ENCODE results near the gene AK1. TPM values are rescaled to one million over a fixed set of nuclear protein-coding genes. Genes with fewer than 3 reads are reported as not detected.
"Not testable (repeated sequence)": the region's sequence is repeated elsewhere in the genome, so short reads cannot be mapped to it uniquely, and the experiment has no call there.

AK1 gene
- total RNA-seq, 1 donor from 2014 or later: 43.8 TPM

DNA sequence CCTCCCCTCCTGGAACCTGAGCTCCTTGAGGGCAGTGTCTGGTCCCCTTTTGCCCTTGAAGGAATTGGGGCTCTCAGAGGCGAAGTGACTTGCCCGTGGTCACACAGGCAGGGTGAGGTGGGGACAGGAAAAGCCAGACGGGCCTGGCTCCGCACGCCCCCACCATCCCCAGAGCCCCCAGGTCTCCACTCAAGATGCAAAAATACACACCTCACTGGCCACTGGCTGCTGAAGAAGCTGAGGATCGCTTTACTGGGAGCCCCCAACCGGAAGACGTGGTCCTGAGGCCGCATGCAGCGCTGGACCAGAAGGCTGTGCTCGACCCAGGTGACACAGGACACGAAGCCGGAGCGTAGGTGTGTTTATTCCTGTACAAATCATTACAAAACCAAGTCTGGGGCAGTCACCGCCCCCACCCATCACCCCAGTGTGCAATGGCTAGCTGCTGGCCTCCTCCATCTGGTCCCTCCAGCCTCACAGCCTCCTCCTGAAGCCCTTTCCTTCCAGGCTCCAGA, 7.6 kb upstream of the AK1 start:
- DNase-seq (ENCODE audit: low read depth): no peak

DNA sequence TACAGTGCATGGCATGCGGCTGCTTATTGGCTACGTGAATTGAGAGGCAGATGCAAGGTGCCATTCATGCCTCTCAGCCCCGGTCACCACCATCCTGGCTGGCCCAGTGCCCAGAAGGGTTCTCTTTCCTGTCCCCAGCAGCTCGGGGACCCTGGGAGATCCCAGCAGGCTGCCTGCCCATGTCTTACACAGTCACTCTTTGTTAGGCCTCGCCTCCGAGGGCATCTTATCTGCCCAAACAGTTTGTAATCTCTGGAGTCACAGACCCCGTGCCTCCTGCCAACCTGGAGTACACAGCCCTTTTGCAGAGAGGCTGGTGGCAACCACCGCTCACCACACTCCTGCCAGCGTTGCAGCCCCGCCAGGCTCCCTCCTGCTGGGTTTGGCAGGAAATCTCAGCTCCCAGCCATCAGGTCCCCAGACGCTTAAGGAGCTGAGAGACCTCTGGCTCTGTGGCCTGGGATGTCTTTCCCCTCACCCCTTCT, 7.0 kb upstream of the AK1 start:
- no peak for DNase-seq (ENCODE audit: low read depth)

DNA sequence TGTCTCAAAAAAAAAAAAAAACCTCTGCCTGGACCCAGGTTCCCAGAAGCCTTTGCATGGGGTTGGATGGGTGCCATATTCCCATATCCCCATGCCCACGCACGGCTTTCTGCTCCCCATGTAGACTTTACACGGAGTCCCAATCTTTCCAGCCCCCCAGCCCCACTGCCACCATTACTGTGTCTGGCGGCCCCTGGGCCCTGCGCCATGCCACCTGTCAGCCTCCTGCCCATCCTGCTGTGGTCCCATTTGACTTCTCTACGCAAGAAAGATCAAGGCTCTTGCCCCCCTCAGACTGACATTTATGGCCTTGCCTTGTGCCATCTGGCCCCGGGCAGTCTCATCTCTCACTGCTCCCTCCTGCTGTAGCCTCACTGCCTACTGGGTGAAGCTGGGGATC, 6.5 kb upstream of the AK1 start:
- DNase-seq (ENCODE audit: low read depth): no peak

DNA sequence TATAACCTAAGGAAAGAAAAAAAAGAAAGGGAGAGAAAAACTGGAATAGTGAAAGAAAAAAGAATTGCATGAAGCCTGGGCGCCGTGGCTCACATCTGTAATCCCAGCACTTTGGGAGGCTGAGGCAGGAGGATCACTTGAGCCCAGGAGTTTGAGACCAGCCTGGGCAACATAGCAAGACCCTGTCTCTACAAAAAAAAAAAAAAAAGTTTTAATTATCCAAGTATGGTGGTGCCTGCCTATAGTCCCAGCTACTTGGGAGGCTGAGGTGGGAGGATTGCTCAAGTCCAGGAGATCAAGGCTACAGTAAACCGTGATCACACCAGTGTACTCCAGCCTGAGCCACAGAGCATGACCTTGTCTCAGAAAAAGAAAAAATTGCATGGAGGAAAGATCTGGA, 4.2 kb upstream of the AK1 start:
- not testable (repeated sequence) for DNase-seq (ENCODE audit: low read depth)

DNA sequence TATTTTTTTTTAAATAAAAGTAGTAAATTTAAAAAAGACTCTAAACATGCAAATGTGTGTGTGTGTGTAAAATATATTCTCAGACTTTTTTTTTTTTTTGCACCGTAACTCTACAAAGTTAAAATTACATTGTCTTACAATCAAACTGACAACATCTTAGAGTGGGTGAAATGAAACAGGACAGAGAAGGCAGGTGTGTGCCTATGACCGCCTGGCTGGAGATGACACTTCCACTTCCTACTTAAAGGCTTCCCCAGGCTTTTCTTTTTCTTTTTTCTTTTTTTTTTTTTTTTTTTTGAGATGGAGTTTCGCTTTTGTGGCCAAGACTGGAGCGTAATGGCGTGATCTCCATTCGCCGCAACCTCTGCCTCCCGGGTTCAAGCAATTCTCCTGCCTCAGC, 2.7 kb upstream of the AK1 start:
- DNase-seq (ENCODE audit: low read depth): no peak

DNA sequence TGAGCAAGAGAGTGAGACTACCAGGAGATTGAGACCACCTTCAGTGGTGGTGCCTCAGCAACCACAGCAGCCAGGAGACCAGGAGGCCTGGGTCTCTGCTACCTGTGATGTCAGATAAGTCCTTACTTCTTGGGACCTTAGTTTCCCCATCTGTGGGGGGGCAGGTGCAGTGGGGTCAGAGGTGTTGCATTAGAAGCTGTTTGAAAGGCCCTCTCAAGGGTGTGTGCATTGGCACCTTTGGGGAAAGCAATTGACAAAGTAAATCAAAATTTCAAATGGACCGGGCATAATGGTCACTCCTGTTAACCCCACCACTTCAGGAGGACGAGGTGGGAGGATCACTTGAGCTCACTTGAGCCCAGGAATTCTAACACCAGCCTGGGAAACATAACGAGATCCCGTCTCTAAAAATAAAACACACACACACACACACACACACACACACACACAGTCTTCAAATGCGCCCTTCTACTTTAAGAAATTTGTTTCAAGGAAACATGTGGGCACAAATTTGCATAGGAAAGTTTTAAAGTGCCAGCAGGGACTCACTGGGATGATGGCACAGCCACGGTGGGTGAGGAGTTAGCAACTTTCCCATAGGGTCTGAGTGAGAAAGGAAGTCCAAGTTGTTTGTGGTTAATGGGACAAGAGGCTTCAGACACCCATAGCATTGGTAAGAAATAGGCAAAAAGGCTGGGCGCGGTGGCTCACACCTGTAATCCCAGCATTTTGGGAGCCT, 1.3 kb upstream of the AK1 start:
- DNase-seq (ENCODE audit: low read depth): no peak

DNA sequence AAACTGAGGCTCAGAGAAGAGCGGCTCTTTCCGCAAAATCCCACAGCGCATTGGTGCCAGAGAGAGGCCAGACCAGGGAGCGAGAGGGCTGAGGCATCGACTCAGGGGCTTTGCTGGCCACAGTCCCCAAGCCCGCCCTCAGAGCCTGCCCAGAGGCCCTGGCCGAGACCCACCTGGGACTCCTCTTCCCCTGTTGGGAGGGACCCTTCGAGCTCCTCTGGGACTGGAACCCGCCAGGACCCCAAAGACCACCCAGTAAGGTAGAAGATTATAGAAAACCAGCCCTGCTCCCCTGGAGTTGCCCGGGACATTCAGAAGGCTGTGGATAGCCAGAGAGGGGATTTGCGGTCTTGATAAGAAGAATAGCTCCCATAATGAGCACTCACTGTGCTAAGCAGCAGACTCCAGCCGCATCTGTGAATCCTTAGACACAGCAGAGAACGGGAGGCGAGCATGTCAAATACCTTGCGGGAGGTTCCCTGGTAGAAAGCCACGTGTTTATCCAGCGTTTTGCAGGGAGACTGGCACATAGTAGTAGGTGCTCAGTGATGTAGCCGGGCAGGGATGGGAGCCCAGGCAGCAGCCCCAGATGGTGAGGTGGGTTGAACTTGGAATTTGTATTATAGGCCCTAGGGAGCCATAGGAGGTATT, 651 bp upstream of the AK1 start:
- no peak for DNase-seq (ENCODE audit: low read depth)

DNA sequence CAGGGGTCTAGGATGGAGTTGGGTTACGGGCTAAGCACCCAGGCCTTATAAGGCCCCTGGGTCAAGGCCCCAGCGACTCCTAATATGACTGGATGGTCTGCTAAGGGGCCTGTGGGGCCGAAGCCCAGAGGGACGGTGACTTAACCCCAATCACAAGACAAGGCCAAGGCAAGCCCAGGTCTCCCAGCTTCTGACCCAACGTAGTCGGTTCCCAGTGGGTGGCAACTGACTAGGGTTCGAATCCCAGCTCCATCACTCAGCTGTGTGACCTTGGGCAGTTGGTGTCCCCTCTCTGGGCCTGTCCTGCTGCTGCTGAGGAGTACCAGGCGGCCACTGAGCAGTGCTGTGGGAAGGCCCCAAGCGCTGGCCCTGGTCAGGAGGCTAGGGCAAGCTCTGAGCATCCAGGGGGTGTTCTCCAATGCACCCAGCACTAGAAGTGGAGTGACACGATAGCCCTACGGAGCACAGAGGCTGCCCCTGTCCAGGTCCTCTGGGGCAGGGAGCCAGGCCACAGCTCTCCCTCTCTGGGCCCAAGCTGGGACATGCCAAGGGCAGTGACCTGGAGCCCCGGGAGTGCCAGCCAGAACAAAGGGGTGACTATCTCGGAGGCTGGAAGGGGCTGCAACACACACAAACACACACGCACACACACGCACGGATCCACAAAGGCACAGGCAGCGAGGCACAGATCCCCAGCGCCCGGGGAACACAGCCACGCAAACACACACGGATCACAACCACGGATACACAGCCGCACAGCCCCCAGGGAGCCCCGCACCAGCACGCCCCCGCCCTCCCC, 512 bp downstream of the AK1 start:
- no peak for DNase-seq (ENCODE audit: low read depth)

DNA sequence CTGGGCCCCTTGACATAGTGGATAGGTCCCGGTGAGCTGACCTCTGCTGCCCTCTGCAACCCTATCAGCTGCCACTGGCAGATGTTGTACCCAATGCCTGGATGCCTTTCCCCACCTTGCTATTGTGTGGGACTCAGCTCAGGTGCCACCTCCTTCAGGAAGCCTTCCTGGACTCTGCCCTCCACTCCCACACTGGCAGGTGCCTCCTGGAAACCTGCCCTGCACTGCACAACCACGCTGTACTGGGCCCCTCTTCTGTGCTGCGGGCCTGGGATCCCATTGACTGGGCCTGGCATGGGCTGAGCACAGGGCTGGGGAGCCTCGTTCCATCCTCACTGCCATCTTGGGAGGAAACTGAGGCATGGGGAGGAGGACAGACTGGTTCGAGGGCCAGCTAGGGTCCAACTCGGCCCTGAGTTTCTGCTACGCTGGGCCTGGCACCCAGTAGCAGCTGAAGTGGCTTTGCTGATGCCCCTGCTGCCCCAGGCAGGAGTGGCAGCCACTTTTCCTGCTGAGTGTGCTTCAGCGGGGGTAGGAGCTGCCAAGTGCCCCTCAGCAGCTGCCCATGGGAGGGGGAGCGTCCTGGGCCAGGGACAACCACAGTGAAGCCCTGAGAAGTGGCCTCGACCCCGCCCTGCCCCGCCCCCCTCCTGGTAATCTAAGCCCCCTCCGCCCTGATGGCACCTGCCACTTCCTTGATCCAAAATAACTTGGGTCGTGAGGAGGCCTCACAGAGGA, 1.3 kb downstream of the AK1 start:
- DNase-seq (ENCODE audit: low read depth): no peak

DNA sequence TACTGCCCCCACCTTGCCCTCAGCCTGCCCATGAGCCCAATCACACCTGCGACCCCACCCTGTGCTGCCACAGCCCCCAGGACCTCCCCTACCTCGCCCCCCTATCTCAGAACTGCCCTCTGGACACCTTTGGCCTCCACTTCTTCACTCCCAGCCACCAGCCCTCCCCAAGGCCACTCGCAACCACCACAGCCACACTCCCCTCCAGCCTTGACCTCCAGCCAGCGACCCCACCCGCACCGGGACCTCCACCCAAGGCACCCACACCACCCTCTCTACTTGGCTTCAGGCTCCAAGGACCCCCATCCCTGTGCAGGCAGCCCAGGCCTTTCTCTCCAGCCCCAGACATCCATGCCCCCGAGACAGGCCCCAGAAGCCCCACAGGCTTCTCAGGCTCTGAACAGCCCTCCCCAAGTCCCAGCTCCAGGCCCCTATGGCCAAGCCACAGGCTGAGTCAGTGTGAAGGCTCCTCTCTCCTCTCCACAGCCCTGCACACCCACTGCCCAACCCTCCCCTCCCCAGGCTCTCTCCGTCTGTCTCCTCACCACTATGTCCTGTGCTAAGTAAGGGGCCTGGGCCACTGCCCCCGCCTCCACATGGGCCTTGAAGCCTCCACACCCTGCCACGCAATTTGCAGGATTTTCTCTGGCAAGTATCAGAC, 2.0 kb downstream of the AK1 start:
- DNase-seq (ENCODE audit: low read depth): no peak

DNA sequence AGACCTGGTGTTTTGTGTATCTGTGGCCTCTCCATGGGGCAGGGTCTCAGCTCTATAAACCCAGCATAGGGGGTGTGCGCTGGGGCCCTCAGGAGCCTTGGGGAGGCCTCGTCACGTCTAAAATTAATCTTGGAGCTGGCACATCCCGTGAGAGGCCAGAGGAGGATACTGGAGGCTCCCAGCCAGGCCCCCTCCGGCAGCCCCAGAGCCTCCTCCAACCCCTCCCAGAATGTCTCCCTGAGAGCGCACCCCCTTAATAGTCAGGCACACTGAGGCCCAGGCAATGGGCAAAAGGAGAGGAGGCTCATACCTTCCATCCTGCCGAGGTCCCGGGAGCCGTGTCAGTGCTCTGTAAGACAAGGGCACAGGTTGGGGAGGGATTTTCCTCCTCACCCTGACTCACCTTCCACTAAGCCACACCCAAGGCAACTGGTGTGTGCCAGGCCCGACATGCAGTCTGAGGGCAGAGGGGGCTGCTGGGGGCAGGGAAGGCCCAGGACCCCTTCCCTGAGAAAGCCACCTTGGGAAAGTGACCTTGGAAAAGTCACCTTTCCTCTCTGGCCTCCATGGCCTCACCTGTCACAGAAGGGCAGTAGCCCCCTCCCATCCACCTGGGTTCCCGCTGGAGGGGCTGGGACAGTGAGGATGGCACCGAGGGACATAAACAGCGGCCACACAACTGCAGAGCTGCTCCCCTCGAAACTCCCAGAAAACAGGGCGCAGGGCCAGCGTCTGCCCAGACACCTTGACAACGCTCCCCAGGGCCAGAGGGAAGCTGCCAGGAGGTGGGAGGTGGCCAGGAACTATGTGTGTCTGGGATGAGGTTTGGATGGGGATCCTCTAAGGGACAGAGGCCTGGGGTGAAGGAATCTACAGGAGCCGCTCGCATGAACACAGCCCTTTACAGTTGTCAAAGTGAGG, 2.9 kb downstream of the AK1 start:
- peak; percentile 31 for DNase-seq (ENCODE audit: low read depth)

DNA sequence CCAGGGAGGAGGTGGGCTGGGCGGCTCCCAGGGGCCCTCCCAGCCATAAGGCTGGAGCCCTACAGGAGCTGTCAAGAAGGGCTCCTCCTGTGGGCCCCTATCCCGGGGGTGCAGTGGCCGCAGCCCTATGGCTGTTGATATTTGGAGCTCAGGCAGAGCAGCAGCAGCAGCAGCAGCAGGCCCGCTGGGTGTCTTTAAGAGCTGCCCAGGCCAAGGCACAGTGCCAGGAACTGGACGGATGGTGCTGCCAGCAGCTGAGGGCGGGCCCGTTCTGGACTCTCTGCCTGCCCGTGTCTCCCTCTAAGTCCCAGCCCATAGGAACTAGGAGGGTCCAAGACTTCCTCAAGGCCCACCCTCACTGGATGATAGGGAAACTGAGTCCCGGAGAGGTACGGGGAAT, 3.6 kb downstream of the AK1 start:
- DNase-seq (ENCODE audit: low read depth): no peak

DNA sequence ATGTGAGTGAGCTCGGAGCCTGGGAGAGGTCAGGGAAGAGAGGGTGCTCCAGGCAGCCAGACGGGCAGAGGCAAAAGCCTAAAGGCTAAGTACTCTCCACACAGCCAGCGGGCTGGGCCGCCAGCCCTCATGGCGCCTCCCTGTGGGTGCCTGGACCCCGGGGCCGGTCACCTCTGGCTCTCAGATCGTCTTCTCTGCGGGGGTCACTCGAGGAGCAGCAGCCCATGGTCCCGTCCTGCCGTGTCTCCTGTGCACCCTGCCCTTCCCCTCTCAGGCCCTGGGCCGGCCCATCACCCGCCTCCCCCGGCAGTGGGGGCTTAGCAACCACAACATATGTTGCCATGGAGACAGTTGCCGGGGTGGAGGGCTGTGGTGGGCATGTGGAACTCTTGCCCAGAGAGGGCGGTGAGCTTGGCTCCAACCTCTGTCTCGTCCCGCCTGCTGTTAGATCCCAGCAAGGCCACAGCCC, 4.2 kb downstream of the AK1 start:
- no peak for DNase-seq (ENCODE audit: low read depth)

DNA sequence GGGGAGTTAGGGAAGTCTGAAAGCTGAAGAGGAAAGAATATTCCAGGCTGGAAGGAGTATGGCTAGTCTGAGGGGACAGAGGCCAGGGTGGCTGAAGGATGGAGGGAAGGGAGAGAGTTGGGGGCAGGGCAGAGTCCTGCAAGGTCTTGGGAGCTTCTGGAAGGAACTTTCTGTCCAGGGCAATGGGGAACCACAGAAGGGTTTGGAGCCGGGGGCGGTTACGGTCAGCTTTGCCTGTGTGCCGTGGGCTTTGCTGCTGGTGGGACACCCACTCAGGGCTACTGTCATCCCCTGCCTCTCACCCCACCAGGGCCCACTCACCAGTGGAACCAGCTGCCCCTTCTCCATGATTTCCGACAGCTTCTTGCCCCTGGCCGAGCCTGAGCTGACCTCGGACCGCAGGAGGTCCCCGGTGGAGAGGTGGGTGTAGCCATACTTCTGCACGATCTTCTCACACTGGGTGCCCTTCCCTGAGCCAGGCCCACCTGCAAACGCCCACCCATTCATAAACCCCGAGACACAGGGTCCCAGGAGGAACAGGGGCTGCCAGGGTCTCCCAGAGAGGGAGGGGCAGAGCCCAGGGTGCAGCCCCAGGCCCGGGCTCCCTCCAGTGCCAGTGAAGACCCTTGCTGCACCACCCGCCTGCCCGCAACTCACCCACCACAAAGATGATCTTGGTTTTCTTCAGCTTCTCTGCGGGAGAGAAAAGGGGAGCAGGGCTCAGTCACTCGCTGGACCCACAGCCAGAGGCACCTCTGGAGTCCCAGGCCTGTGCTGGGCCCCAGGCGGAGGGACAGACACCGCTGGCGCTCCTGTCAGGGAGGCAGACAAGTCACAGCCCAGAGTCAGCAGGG, 4.9 kb downstream of the AK1 start:
- DNase-seq (ENCODE audit: low read depth): no peak

DNA sequence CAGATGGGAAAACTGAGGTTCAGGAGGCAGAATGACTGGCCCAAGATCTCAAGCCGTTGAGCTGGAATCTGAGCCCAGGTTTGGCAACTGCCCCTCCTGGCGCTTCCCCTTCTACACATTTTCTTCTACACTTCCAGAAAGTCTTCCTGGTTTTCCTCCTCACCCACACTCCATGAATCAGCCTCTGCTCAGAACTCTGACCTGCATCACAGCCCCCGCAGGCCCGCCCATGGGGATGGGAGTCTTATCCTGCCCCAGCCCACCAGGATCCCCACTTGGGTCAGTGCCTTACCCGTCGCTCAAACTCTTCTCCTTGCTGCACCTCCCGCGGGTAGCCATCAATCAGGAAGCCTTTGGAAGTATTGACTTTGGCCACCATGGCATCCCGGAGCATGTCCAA, 5.9 kb downstream of the AK1 start:
- no peak for DNase-seq (ENCODE audit: low read depth)

DNA sequence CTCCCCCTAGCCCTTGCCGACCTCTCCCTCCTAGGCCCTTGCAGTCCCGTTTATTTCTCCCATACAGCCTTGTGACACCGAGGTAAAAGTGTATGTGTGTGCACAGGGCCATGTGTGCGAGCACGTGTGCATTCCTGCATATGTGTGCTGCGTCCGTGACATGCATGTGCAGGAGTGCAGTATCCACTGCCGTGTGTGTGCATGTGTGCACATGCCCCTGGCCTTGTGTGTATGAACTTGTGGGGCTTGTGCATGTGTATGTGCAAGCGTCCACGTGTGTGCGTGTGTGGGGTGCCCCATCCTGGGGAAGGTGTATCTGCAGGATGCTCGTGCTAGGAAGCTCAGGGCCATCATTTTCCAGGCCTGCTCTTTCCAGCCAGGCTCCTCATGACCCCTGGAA, 6.6 kb downstream of the AK1 start:
- DNase-seq (ENCODE audit: low read depth): no peak

DNA sequence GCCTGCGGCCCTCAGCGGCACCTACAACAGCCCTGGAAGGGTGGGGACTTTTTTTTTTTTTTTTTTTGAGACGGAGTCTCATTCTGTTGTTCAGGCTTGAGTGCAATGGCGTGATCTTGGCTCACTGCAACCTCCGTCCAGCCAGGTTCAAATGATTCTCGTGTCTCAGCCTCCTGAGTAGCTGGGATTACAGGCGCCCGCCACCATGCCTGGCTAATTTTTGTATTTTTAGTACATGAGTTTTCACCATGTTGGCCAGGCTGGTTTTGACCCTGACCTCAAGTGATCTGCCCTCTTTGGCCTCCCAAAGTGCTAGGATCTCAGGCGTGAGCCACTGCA, 7.4 kb downstream of the AK1 start:
- DNase-seq (ENCODE audit: low read depth): not testable (repeated sequence)

DNA sequence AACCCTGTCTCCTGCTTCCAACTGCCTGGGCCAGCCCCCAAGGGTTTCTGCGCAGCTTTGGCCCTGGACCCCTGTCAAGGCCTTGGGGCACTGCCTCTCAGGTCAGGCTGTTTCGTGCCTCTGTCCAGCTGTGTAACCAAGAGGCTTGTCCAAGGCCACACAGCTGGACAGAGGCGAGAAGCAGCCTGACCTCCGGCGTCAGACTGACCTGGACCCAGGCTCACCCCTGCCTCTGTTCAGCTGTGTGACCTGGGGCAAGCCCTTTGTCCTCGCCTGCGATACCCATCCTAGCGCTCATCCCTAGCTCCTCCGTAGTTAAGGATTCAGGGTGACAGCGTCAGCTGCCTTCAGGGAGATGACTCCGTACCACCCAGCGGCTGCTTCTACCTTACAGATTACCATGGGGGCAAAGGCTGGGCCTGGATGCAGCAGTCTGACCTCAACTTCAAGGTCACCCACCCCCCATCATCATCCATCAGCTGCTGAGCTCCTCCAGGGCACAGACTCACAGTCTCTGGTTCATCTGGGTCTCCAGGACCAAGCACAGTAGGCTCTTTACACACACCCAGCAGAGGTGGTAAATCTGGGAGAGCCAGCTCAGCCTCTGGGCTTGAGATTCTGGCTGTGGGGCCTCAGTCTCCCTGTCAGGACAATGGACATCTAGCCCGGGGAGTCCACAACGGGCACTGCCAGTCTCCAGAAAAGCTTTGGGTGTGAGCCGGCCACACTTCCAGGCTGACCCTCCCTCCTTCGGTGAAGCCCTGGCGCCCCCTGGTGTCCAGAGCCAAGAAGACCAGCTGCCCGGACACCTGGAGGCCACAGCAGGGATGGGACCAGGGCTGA, 7.9 kb downstream of the AK1 start:
- peak; percentile 54 for DNase-seq (ENCODE audit: low read depth)

Measured in renal cortical epithelial cell (primary cell).